ENCODE results near the gene NOXA1. TPM values are rescaled to one million over a fixed set of nuclear protein-coding genes. Genes with fewer than 3 reads are reported as not detected.

Gene NOXA1
- total and polyA plus RNA-seq, 8 donors, result 6.6 to 45.5 (median 12.6) TPM

- Histone ChIP-seq H3K4me1 (peaks cover 5 to 9% (median 8%) of the 10 kb centered on the region in 3 donors), H3K9me3 (no peaks in the 10 kb centered on the region), H3K36me3 (no peaks in the 10 kb centered on the region), H3K27ac (no peak overlapping the region), H3K27me3 (no peaks in the 10 kb centered on the region), H3K4me3 (peak overlapping the region in 3 of 4 donors; percentile 7 to 24 (median 22))
- intact Hi-C loops (cut with DNase I), result no loop called here
- 83 to 87% methylated on average over 90 to 99 of the region's 99 CpGs for WGBS, 2 donors
- no peak for FAIRE-seq
- ATAC-seq, result peak; percentile 17 to 73 (median 58)
- DNase-seq, result peak in 3 of 6 donors; percentile 41 to 68 (median 60)
- TF ChIP-seq CTCF (IDR thresholded peaks at IDR 0.05), result no peak
Measured at GRCh38 chr9:137417161-137418021, 5.8 kb upstream of the NOXA1 start.

GRCh38 chr9:137421838-137422603, 1.2 kb upstream of the NOXA1 start:
- no peak for TF ChIP-seq CTCF (IDR thresholded peaks at IDR 0.05)
- Histone ChIP-seq H3K36me3 (no peaks in the 10 kb centered on the region), H3K4me1 (peaks cover 5 to 17% (median 8%) of the 10 kb centered on the region in 3 donors), H3K27me3 (no peaks in the 10 kb centered on the region), H3K9me3 (no peaks in the 10 kb centered on the region), H3K27ac (peak overlapping the region in 2 of 4 donors; percentile 65 to 73), H3K4me3 (peak overlapping the region; percentile 70 to 99 (median 95))
- WGBS, 2 donors, result 2% methylated on average over 11 of the region's 11 CpGs
- DNase-seq, result peak in 1 of 6 donors; percentile 21
- no peak for ATAC-seq
- intact Hi-C loops (cut with DNase I), result no loop called here
- FAIRE-seq, result no peak

- Histone ChIP-seq H3K4me3 (peak overlapping the region; percentile 69 to 99 (median 95)), H3K9me3 (no peaks in the 10 kb centered on the region), H3K4me1 (peaks cover 5 to 17% (median 8%) of the 10 kb centered on the region in 3 donors), H3K36me3 (no peaks in the 10 kb centered on the region), H3K27ac (peak overlapping the region; percentile 74 to 93 (median 80)), H3K27me3 (no peaks in the 10 kb centered on the region)
- 4 to 8% methylated on average over 49 to 77 of the region's 77 CpGs for WGBS, 2 donors
- TF ChIP-seq CTCF (IDR thresholded peaks at IDR 0.05), result peak in 2 of 4 donors; percentile 2 to 14
- intact Hi-C loops (cut with DNase I), result no loop called here
- ATAC-seq (peak; percentile 49 to 76 (median 58)), FAIRE-seq (no peak), DNase-seq (peak in 5 of 6 donors; percentile 64 to 87 (median 83))
Measured at GRCh38 chr9:137423514-137424291, 510 bp downstream of the NOXA1 start.

GRCh38 chr9:137426018-137426681, 3.0 kb downstream of the NOXA1 start:
- H3K9me3 ChIP-seq, result no peaks in the 10 kb centered on the region
- intact Hi-C loops (cut with DNase I), result no loop called here
- H3K4me3 ChIP-seq, result no peak overlapping the region
- peak overlapping the region in 1 of 4 donors; percentile 22 for H3K27ac ChIP-seq
- no peak for FAIRE-seq
- TF ChIP-seq CTCF (IDR thresholded peaks at IDR 0.05), result no peak
- peaks cover 5 to 17% (median 8%) of the 10 kb centered on the region in 3 donors for H3K4me1 ChIP-seq
- no peaks in the 10 kb centered on the region for H3K27me3 ChIP-seq
- 57 to 69% methylated on average over 15 to 18 of the region's 18 CpGs for WGBS, 2 donors
- peak in 5 of 6 donors; percentile 52 to 72 (median 57) for DNase-seq
- H3K36me3 ChIP-seq, result no peaks in the 10 kb centered on the region
- ATAC-seq, result no peak

All from pancreas (tissue), 10 donors.